Thoracic aorta endothelial cell (primary cell): ENCODE data around the gene KCNH4. TPM values are rescaled to one million over a fixed set of nuclear protein-coding genes. Genes with fewer than 3 reads are reported as not detected.

ENCODE experiments used
- total RNA-seq: library from RNA; depleted of rRNA; stranded (reverse); fragments of >200 nt; gene quantifications from 2 replicates; pipeline ENCODE4 v1.2.3, GENCODE V29; 2012

Gene KCNH4
- total RNA-seq, result under 0.01 TPM in 1 of 2 replicates, not detected in the other

DNA sequence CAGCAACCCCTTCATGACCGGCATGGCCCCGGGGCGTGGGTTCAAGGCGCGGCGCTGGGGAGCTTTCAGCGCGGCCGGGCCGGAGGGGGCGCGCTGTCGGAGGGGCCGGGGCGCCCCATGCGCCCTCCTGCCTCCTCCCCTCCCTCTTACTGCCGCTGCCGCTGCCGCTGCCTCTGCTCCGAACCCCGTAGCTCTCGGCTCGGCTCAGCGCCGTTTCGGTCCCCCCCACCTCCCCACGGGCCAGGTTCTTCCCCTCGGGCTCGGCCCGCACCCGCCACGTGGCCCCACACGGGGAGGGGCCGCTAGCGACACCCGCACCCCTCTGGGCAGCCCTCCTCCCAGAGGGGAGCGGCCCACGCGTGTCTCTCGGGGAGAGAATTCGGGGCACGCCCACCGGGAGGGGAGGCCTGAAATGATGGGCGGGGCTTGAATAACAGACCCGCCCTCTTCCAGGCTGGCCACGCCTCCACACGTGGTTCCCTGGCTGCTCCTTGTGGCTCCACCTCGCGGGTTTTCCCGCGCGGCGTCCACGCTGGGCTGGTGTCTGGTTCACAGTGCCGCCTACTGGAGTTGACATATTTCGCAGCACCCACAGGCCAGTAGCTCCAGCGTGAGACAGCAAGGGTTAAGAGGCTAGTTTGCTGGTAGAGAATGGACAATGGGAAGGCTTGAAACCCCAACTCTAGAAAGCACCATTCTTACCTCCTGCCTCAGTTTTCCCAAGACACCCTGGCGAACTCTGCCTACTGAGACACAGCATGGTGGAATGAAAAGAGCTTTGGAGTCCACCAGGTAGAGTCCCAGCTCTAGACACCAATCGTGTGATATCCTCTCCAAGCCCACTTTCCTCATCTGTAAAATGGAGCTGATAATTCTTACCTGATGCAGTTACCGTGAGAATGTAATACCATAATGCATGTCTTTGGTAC is at the start of gene KCNH4:
KCNH4 (minus strand) TSS at position 221 of the 929 bp plus-strand sequence; CDS start at position 24, 197 bp downstream.

DNA sequence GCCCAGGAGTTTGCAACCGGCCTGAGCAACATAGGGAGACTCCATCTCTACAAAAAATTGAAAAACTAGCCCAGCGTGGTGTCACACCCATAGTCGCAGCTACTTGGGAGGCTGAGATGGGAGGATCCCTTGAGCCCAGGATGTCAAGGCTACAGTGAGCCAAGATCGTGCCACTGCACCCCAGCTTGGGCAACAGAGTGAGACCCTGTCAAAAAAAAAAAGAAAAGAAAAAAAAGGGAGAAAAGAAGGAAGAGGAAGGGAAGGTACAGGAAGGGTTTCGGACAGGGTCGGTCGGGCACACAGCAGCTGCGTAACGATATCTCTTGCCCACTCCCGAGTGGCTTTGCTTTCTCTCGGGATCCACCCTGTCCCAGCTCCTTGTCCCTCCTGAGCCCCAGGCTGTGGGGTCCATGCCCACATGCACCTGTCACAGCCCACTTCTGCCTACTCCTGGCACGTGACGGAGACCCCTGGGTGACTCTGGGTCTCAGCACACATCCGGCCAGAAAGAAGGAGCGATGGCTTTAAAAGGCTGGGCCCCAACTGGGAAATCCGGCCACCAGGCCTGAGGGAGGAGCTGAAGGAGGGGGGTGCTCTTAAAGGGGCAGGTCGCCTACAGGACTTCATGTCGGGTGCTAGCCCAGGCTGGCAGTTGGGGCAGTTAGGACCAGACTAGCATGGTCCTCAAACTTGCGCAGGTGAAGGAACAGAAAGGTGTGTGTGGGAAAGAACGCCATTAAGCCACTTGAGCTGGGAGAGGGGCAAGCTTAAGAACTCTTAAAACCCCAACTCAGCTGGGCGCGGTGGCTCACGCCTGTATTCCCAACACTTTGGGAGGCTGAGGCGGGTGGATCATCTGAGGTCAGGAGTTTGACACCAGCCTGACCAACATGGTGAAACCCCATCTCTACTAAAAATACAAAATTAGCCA is 13.3 kb upstream of the KCNH4 start, which contains the start of gene GHDC:
GHDC (minus strand) TSS at position 526 of the 931 bp plus-strand sequence. CDS start 913 bp downstream, outside the sequence.

DNA sequence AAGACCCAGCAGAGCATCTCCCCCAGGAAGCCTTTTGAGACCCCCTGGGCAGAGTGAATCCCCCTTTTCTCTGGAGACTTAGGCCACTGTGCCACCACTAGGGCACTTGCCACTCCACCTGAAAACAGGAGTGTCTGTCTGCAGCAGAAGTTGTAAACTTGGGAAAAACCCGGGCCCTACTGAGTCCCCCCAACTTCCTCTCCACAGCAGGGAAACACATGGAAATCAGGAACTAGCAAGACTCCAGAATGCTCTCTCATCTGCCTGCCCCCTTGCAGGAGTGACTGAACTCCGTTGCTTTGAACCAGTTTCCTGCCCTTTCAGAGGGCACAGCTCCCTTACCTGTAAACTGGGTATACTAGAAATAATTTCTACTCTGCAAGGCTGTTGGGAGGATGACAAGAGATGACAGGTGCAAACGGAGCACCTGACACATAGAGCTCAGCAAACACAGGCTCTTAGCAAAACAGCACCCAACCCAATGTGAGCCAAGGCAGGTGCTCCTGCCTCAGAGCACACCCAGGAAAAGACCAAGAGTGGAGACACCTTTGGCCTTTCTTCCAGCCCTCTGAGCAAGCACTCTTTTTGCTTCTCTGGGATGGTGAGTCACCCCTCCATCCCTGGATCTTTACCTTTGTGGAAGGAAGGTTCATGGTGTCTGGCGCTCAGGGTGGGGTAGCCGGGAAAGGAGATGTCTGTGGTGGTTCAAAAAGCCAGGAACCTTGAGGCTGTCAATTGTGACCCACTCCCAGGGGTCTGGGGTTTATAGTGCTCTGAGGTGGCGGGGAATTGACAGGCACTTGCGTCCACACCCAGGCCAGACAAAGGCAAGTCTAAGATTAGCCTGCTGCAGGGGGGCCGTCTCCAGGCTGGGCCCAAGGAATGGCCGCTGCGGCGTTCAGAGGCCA is 4.0 kb upstream of the KCNH4 start, which contains the start of gene HCRT:
HCRT (minus strand) TSS at position 740 of the 908 bp plus-strand sequence; CDS start at position 653, 87 bp downstream.

DNA sequence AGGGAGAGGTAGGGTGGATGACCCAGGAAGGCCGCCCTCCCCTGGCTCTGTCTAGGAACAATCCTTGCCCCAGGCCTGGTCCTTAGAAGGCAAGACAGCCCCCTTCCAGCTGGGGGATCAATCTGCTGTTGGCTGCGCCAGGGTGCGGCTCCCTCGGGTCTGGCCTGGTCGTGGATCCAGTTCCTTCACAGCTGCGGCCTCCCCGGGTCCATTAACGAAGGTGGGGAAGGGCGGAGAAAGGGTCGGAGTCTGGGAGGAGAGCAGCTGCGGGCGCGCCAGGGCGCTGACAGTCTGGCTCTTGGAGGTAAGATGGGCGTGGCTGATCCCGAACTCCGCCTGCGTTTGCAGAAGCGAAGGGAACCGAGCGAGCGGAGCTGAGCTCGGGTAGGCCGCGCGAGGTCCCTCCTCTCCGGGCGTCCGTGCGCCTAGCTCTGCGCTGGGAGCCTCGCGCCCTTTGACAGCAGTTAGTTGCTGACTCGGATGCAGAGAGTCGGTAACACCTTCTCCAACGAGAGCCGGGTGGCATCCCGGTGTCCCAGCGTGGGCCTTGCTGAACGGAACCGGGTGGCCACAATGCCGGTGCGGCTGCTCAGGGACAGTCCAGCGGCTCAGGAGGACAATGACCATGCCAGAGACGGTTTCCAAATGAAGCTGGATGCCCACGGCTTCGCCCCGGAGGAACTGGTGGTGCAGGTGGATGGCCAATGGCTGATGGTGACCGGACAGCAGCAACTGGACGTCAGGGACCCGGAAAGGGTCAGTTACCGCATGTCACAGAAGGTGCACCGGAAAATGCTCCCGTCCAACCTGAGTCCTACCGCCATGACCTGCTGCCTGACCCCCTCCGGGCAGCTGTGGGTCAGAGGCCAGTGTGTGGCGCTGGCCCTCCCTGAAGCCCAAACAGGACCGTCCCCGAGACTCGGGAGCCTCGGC is 58.3 kb downstream of the KCNH4 start, which contains the start of gene HSPB9:
HSPB9 (plus strand) TSS at position 434 of the 933 bp plus-strand sequence; CDS start at position 481, 47 bp downstream.

DNA sequence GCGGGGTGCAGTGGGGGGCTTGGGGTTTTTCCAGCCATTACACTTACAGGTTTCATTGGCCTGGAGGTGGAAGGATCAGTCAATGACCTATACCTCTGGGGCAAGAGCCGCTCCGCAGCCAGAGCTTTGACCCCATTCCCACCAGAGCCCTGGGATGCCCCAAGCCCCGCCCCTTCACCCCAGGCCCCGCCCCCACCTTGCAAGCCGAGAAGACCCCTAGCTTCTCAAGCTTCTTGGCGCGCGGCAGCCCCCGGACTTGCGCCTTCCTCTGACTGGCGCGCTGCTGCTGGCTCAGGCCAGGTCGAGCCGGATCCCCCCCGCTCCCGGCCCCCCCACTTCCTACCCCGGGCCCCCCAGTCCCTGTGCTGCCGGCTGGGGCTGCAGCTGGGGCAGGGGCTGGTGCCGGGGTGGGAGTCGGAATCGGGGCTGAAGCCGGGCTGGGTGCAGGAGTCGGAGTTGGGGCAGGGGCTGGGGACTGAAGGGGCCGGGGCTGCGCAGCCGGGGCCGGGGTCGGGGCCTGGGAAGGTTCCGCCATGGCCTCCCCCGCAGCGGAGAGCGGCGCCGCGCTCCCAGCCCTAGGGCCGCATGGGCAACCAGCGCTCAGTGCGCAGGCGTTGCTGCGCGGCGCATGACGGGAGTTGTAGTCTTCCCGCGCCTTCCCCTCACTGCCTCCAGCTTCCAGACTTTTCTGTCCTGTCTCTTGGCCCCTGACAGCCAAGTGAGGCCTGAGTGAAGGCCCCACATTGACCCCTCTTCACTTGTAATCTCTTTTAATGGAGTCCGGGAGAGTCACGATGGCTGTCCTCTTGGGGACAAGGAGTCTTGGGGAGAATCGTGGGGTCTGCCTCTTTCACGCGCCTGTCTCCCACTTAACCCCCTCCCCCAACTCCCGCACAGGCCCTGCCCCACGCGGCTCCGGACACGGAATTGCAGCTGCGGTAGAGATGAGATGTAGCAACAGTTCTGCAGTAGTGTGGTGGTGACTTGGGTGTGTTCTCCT is 59.9 kb downstream of the KCNH4 start, which contains the start of gene KAT2A:
KAT2A (minus strand) TSS at position 598 of the 1,000 bp plus-strand sequence; CDS start at position 535, 63 bp downstream.

DNA sequence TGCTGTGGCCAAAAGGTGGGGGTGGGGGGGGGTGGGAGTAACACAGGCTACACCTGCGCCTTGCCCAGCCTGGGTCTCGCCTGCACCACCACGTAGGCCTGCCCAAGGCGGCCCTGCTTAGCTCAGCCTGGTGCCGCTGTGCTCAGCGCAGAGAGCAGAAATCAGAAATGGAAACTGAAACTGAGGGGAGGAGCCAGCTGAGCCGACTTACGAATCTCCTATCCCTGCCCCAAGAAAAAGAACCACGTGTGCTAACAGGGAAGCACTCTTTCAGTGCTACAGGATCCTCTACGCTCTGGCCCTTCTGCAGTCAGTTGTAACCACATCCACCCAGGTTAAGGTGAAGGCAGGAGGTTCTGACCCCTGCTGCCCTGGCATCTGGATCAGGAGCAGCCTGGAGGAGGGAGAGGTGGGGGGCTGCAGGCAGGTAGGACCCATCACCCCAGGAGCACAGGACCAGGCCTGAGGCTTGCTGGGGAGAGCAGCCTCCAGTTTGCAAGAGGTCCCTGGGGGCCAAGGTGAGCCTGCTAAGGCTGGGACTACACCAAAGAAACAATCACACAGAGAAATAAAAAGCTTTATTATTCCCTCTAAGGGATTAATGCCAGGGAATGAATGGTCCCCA is 68.3 kb downstream of the KCNH4 start, which contains the start of gene DHX58:
DHX58 (minus strand) TSS at position 163 of the 625 bp plus-strand sequence. CDS start 822 bp downstream, outside the sequence.

Other genes starting within 250 kb of the KCNH4 start
- gene CNP, start 214.3 kb downstream of the KCNH4 start, total RNA-seq, result 61.8 and 67.2 TPM in 2 replicates
- gene DNAJC7, start 163.7 kb downstream of the KCNH4 start, total RNA-seq, result 93.2 and 95.2 TPM in 2 replicates
- 47.7 and 48.0 TPM in 2 replicates for gene NKIRAS2, start 161.1 kb downstream of the KCNH4 start, total RNA-seq
- 0.07 and 0.13 TPM in 2 replicates for gene C17orf113, start 130.5 kb downstream of the KCNH4 start, total RNA-seq
- gene ZNF385C, start 82.7 kb downstream of the KCNH4 start, total RNA-seq, result not detected in 2 replicates
- 3.9 and 5.9 TPM in 2 replicates for gene DHX58, start 68.4 kb downstream of the KCNH4 start, total RNA-seq
- 16.4 and 19.5 TPM in 2 replicates for gene KAT2A, start 59.8 kb downstream of the KCNH4 start, total RNA-seq
- not detected in 2 replicates for gene HSPB9, start 58.3 kb downstream of the KCNH4 start, total RNA-seq
- 114 and 162 TPM in 2 replicates for gene RAB5C, start 26.2 kb downstream of the KCNH4 start, total RNA-seq
- gene HCRT, start 4.3 kb upstream of the KCNH4 start, total RNA-seq, result not detected in 2 replicates
- 8.4 and 11.2 TPM in 2 replicates for gene GHDC, start 13.4 kb upstream of the KCNH4 start, total RNA-seq
- 50.7 and 58.8 TPM in 2 replicates for gene STAT5B, start 95.2 kb upstream of the KCNH4 start, total RNA-seq
- gene STAT5A, start 107.4 kb upstream of the KCNH4 start, total RNA-seq, result 16.9 and 25.6 TPM in 2 replicates
- gene STAT3, start 207.3 kb upstream of the KCNH4 start, total RNA-seq, result 153 and 160 TPM in 2 replicates
- 947 and 968 TPM in 2 replicates for gene CAVIN1, start 242.1 kb upstream of the KCNH4 start, total RNA-seq